Occipital lobe (tissue), 2 donors: ENCODE data around the gene TAS2R41. TPM values are rescaled to one million over a fixed set of nuclear protein-coding genes. Genes with fewer than 3 reads are reported as not detected.
"Not testable (repeated sequence)": the region's sequence is repeated elsewhere in the genome, so short reads cannot be mapped to it uniquely, and the experiment has no call there.

Experiments
- DNase-seq: peaks from one replicate; lab custom pipeline; 2025; lab: John Stamatoyannopoulos, UW
- total RNA-seq: library from RNA; depleted of rRNA; stranded (reverse); fragments of >200 nt; gene quantifications from one replicate; pipeline ENCODE4 v1.2.3, GENCODE V29; 2014

Gene TAS2R41
- total RNA-seq, 1 donor from 2014 or later: not detected

- DNase-seq: no peak
Observed at GRCh38 chr7:143456992-143457793, 20.5 kb upstream of the TAS2R41 start.

GRCh38 chr7:143458263-143458662 lies 19.4 kb upstream of the TAS2R41 start:
- DNase-seq: no peak

GRCh38 chr7:143458681-143459080 lies 19.0 kb upstream of the TAS2R41 start:
- no peak for DNase-seq

GRCh38 chr7:143459359-143459758 lies 18.3 kb upstream of the TAS2R41 start:
- DNase-seq: no peak

DNA sequence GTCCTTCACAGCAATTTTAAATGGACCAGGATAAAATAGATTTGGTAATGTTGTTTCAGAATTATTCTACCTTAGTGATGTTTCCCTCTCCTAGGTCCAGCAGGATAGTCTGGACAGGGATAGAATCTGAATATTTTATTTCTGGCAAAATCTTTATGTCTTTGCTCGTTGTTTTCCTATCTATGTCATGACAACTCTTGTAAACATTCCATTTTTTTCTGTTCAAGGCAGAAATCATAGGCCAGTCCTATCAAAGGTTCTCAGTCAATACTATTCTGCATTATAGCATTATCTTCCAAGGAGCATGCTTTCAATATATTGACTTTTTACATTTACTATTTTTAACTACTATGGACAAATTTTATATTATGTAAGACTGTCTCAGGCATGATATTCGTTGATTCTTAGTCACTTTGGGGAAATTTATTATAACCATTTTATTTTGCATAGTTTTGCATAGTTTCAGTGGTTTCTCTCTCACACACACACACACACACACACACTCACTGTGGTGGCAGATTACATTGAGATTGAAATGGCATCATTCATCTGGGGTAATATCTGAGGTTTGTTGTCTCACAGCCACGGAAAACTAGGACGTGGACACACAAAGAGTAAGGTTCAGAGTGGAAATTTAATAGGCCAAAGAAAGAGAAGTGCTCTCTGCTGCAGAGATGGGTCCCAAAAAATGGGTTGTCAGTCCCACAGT lies 17.2 kb upstream of the TAS2R41 start:
- DNase-seq: no peak

GRCh38 chr7:143462045-143462444 lies 15.6 kb upstream of the TAS2R41 start:
- no peak for DNase-seq

GRCh38 chr7:143463556-143463955 lies 14.1 kb upstream of the TAS2R41 start:
- no peak for DNase-seq

- DNase-seq: no peak
Observed at GRCh38 chr7:143463957-143464356, 13.7 kb upstream of the TAS2R41 start.

DNA sequence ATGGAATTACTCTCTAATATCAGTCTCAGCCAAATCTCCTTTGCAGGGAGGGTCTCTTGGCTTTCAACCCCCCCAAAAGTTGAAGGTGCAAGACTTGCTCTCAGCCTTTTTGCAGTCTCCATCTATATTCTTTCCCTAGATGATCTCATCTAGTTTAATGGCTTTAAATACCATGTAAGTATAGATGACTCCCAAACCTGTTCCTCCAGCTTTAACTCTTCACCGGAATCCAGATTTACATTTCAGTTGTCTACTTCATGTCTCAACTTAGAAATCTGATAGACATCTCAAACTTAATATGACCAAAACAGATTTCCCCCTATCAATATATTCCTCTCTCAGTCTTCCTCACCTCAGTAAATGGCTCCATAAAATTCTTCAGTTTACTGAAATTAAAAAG lies 9.9 kb upstream of the TAS2R41 start:
- no peak for DNase-seq

- DNase-seq: not testable (repeated sequence)
Observed at GRCh38 chr7:143472071-143472689, 5.5 kb upstream of the TAS2R41 start.

- no peak for DNase-seq
Observed at GRCh38 chr7:143479055-143479766, 1.5 kb downstream of the TAS2R41 start.

DNA sequence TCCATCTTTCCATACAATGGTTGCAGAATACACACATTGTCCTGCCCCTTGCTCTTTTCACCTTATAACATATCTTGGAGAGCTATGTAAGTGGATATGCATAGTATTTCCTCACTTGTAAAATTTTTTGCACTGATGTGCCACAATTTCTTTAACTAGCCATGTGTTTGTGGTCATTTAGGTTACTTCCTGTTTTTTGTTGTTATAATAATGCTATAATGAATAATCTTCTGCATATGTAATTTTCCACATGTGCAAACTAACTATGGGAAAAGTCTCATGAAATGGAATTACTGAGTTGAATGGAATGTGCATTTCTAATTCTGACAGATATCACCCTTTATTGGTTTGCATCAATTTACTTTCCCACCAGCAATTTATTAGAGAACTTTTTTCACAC lies 2.8 kb downstream of the TAS2R41 start:
- no peak for DNase-seq

GRCh38 chr7:143484119-143484518 lies 6.4 kb downstream of the TAS2R41 start:
- no peak for DNase-seq

- DNase-seq: no peak
Observed at GRCh38 chr7:143485094-143485493, 7.4 kb downstream of the TAS2R41 start.

DNA sequence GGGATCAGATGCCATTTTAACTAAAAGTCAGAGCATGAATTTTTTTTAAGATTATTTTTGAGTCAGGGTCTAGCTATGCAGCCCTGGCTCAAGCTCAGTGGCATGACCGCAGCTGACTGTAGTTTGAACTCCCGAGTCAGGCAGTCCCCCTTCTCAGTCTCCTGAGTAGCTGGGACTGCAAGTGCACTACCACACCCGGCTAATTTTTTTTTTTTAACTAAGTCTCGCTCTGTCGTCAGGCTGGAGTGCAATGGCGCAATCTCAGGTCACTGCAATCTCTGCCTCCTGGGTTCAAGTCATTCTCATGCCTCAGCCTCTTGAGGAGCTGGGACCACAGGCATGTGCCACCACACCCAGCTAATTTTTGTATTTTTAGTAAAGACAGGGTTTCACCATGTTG lies 7.8 kb downstream of the TAS2R41 start:
- DNase-seq: no peak

GRCh38 chr7:143486266-143486665 lies 8.6 kb downstream of the TAS2R41 start:
- DNase-seq: not testable (repeated sequence)

- no peak for DNase-seq
Observed at GRCh38 chr7:143487061-143487460, 9.4 kb downstream of the TAS2R41 start.

DNA sequence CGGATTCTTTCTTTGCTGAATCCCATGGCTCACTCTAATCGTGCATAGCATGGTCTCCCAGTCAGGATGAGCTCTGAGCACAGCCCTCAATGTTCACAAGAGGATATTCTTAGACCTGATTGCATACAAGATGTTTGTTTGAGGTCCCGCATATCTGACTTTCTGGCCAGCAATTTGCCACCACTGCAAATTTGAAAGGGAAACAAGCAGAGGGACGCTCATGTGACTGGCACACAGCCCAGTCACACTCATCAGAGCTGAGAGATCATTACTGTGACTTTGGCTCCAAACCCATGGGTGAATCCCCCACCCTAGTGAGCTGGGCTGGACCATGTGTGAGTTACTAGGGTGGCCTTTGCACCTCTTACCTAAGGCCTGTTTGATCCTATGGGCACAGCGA lies 9.9 kb downstream of the TAS2R41 start:
- no peak for DNase-seq

GRCh38 chr7:143490717-143491306 lies 13.1 kb downstream of the TAS2R41 start:
- DNase-seq: no peak

DNA sequence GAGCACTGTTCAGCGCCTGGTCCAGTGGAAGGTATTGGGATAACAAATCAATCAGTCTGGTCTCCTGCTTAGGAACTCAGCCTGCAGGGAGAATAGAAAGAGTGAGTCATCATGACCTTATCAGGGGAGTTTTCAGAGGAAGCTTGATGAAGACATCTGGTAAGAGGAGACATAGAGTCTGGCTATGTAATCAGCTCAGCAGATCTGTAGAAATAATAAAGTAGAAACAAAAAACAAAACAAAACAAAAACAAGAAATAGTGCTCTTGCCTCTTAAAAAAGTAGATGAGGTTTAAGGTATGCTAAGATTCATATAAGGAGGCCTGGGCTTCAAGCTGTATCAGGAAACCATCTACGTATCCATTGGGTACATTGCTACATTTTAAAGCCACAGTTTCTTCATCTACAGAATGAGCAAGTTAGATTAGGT lies 14.4 kb downstream of the TAS2R41 start:
- no peak for DNase-seq
